Ishikawa (cell line): ENCODE measurements around the gene RPGRIP1L.

Experiments used
- CEBPB ChIP-seq: IDR thresholded peaks from 2 replicates; pipeline ENCODE4 v1.6.1; 2012
- CREB1 ChIP-seq: IDR thresholded peaks from 2 replicates; pipeline ENCODE4 v1.6.1; 2012; ENCODE audit warnings: low read depth
- EGR1 ChIP-seq: IDR thresholded peaks from 2 replicates; pipeline ENCODE4 v1.6.1; 2012
- EP300 ChIP-seq: IDR thresholded peaks from 2 replicates; pipeline ENCODE4 v1.6.1; 2012; ENCODE audit warnings: borderline replicate concordance
- FOXM1 ChIP-seq: IDR thresholded peaks from 2 replicates; pipeline ENCODE4 v1.6.1; 2012; ENCODE audit warnings: low read depth, borderline replicate concordance
- NFIC ChIP-seq: IDR thresholded peaks from 2 replicates; pipeline ENCODE4 v1.6.1; 2012
- RAD21 ChIP-seq: IDR thresholded peaks from 2 replicates; pipeline ENCODE4 v1.6.1; 2012; ENCODE audit warnings: low read depth
- TAF1 ChIP-seq: IDR thresholded peaks from 2 replicates; pipeline ENCODE4 v1.6.1; 2012; ENCODE audit warnings: low read depth, mild to moderate bottlenecking
- TCF12 ChIP-seq: IDR thresholded peaks from 2 replicates; pipeline ENCODE4 v1.6.1; 2012; ENCODE audit warnings: low read depth
- TEAD4 ChIP-seq: IDR thresholded peaks from 2 replicates; pipeline ENCODE4 v1.6.1; 2012
- YY1 ChIP-seq: IDR thresholded peaks from 2 replicates; pipeline ENCODE4 v1.6.1; 2012; ENCODE audit warnings: low read depth
- ZBTB7A ChIP-seq: IDR thresholded peaks from 2 replicates; pipeline ENCODE4 v1.6.1; 2012; ENCODE audit warnings: low read depth
- TF ChIP-seq, protein P1 (sequence below): IDR thresholded peaks from 2 replicates; pipeline ENCODE4 v1.6.1; 2012
- TF ChIP-seq, protein P2 (sequence below): IDR thresholded peaks from 2 replicates; pipeline ENCODE4 v1.6.1; 2012
- TF ChIP-seq, protein P3 (sequence below): IDR thresholded peaks from 2 replicates; pipeline ENCODE4 v1.6.1; 2012; ENCODE audit warnings: low read depth, mild to moderate bottlenecking

Gene RPGRIP1L

DNA sequence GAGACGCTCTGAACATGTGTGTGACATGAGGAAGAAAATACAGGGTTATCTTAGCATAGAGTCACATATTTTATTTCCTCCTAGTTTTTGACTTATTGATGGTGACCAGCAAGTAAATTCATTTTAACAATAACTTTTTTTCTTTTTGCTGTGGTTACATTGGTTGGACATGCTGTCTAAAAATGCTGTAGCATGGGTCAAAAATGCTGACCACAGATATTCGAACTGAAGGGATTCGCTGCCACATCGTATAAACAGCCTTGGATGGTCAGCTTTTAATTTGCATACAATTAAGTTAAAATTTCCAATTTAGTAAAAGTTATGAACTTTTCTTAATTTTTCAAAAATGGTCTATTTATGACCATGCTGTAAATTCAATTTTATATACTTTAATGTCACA, 30.5 kb downstream of the RPGRIP1L start:
- no peak for TF ChIP-seq TEAD4
- TF ChIP-seq YY1, result no peak
- no peak for TF ChIP-seq ZBTB7A
- TF ChIP-seq EP300, result no peak
- TF ChIP-seq EGR1, result no peak
- no peak for TF ChIP-seq CEBPB
- TF ChIP-seq TCF12, result no peak
- TF ChIP-seq, protein P1, sequence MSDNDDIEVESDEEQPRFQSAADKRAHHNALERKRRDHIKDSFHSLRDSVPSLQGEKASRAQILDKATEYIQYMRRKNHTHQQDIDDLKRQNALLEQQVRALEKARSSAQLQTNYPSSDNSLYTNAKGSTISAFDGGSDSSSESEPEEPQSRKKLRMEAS, result no peak

DNA sequence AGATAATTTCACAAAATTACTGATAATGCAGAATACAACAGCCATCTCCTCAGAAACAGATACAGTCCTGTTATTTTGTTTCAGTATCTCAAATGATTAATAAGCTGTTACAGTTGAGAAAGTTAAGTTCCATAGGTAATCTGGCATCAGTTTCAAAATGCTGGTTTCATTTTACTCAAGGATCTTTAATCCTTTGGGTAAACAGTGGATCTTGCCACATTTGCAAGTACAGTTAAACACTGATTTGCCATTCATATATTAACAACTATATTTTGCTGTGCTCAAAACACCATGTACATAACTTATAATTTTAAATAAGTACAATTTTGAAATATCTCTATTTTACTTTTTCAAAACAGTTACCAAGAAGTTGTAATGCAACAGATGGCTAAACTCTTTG, 31.2 kb downstream of the RPGRIP1L start:
- TF ChIP-seq TAF1, result no peak
- no peak for TF ChIP-seq EP300
- TF ChIP-seq ZBTB7A, result no peak
- TF ChIP-seq FOXM1, result no peak
- TF ChIP-seq YY1, result no peak
- TF ChIP-seq, protein P2, sequence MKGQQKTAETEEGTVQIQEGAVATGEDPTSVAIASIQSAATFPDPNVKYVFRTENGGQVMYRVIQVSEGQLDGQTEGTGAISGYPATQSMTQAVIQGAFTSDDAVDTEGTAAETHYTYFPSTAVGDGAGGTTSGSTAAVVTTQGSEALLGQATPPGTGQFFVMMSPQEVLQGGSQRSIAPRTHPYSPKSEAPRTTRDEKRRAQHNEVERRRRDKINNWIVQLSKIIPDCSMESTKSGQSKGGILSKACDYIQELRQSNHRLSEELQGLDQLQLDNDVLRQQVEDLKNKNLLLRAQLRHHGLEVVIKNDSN, result no peak
- TF ChIP-seq TCF12, result no peak

DNA sequence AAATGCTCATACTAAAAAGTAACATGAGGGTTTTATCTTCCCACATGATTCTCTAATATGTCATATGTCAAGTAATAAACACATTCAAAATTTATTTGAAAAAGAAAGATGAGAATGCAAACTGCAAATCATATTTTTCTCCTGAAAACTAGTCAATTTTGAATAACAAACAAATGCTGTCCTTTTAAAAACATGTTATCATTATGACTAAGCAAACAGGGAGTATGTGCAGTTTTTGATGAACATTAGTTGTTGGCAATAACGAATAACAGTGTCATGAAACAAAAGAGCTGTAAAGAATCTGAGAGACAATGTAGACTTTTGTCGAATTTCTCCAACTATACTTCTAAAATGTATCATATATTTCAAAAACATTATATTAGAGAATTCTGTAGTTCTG, 34.8 kb downstream of the RPGRIP1L start:
- no peak for TF ChIP-seq EP300
- TF ChIP-seq, protein P1, result no peak
- TF ChIP-seq CREB1, result no peak
- TF ChIP-seq RAD21, result no peak
- no peak for TF ChIP-seq YY1
- no peak for TF ChIP-seq EGR1
- no peak for TF ChIP-seq TCF12

DNA sequence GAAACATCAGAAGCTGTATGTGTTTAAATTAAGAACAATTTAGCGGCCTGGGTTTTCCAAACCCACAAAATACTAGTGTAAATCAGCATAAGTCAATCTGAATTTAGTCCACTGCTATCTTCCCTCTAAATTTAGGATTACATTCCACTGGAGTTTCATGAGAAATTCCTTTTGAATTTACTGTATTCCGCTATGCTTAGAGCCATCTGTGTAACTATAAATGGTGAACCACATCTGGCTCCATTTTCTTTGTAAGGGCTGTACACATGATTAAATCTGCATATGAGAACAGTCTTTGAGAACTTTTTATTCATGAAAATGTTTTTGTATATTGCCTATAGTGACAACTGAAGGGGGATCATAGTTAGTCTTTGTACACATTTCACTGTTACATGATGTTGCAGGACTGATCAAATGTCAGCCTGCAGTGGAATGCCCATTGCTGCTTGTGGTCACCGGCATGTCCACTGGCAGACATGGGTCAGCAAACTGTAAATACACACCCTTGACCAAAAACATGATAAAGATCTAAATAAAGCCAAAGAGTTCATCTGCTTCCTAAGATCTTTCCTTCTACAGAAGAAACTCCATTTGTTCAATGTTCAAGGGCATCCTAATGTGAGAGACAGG, 36.8 kb downstream of the RPGRIP1L start:
- no peak for TF ChIP-seq EGR1
- no peak for TF ChIP-seq EP300
- no peak for TF ChIP-seq TEAD4
- no peak for TF ChIP-seq NFIC
- TF ChIP-seq CREB1, result no peak
- TF ChIP-seq, protein P2, result no peak
- TF ChIP-seq, protein P1, result no peak
- no peak for TF ChIP-seq YY1
- TF ChIP-seq TCF12, result no peak
- TF ChIP-seq CEBPB, result no peak
- TF ChIP-seq FOXM1, result no peak

DNA sequence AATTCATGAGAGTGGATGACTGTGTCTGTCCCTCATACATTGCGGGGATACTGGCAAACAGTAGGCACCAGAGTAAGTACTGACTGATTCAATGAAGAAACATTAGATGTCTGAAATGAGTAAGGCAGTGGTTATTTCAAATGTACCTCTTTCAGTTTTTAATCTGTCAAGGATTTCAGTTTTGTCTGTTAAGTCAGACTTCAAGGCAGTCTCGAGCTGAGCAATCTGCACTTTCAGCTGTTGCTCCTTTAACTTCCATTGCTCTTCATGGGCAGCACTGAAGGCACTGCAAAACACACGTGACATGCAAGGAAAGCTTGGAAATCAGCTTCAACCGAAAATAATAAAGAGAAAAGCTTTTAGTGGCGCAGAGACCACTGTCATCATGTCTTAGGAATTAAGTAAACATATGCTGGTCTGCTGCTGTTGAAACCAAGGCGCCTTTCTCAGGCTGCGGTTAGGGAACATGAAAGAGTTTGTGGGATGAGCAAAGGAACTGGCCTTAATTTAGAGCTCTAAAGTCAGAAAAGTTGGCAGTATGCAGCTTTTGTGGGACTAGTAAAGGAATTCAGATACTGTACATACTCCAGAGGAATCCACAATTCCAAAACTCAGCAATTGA, 38.8 kb downstream of the RPGRIP1L start:
- TF ChIP-seq FOXM1, result no peak
- TF ChIP-seq, protein P2, result no peak
- no peak for TF ChIP-seq YY1
- TF ChIP-seq, protein P3, sequence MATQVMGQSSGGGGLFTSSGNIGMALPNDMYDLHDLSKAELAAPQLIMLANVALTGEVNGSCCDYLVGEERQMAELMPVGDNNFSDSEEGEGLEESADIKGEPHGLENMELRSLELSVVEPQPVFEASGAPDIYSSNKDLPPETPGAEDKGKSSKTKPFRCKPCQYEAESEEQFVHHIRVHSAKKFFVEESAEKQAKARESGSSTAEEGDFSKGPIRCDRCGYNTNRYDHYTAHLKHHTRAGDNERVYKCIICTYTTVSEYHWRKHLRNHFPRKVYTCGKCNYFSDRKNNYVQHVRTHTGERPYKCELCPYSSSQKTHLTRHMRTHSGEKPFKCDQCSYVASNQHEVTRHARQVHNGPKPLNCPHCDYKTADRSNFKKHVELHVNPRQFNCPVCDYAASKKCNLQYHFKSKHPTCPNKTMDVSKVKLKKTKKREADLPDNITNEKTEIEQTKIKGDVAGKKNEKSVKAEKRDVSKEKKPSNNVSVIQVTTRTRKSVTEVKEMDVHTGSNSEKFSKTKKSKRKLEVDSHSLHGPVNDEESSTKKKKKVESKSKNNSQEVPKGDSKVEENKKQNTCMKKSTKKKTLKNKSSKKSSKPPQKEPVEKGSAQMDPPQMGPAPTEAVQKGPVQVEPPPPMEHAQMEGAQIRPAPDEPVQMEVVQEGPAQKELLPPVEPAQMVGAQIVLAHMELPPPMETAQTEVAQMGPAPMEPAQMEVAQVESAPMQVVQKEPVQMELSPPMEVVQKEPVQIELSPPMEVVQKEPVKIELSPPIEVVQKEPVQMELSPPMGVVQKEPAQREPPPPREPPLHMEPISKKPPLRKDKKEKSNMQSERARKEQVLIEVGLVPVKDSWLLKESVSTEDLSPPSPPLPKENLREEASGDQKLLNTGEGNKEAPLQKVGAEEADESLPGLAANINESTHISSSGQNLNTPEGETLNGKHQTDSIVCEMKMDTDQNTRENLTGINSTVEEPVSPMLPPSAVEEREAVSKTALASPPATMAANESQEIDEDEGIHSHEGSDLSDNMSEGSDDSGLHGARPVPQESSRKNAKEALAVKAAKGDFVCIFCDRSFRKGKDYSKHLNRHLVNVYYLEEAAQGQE, result no peak
- no peak for TF ChIP-seq TCF12
- no peak for TF ChIP-seq RAD21
- no peak for TF ChIP-seq TAF1
- no peak for TF ChIP-seq EP300
- no peak for TF ChIP-seq TEAD4
- TF ChIP-seq ZBTB7A, result no peak
- no peak for TF ChIP-seq CEBPB
- no peak for TF ChIP-seq NFIC
- no peak for TF ChIP-seq EGR1
- TF ChIP-seq, protein P1, result no peak
- TF ChIP-seq CREB1, result no peak

DNA sequence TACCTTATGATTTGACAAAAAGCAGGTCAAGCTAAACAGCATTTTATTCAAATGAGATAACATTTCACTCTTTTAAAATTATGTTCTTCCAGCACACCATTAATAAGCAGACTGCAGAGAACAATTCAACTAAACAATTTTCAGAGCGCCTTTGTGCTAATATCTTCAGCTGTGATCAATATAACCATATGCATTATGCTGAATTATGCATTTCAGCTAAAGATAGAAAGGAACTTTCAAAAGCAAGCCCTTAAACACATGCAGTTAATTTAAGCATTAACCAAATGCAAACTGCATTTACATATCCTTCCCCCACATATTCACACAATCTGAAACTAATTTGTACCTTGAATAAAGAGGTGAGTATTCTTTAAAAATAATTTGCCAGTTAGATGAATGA, 41.6 kb downstream of the RPGRIP1L start:
- TF ChIP-seq CREB1 (no peak), EP300 (no peak), FOXM1 (no peak), ZBTB7A (no peak), TEAD4 (no peak), TCF12 (no peak), TAF1 (no peak), RAD21 (no peak), NFIC (no peak), EGR1 (no peak)
- TF ChIP-seq, protein P1, result no peak
- TF ChIP-seq, protein P3, result no peak
- TF ChIP-seq, protein P2, result no peak
